Peyer's patch (tissue), 4 donors: Measurements from ENCODE around the gene ZBTB16. TPM values are rescaled to one million over a fixed set of nuclear protein-coding genes. Genes with fewer than 3 reads are reported as not detected.
A peak's percentile ranks its signal among the peaks of the same experiment; 100 is the strongest.

ENCODE experiments used
- DNase-seq, 3 donors: peaks; one replicate each; pipeline ENCODE4 v3.0.0-alpha.2; 2017 to 2019
- H3K27ac ChIP-seq, 4 donors: fragments of 200-600 bp; sonication (generic); one replicate each; pipeline ENCODE4 v1.5.1; 2016 to 2019
- H3K27me3 ChIP-seq, 2 donors: fragments of 200-600 bp; sonication (generic); one replicate each; pipeline ENCODE4 v1.5.1; 2019
- H3K36me3 ChIP-seq, 3 donors: fragments of 200-600 bp; sonication (generic); one replicate each; pipeline ENCODE4 v1.5.1; 2016 to 2019
- H3K4me1 ChIP-seq, 4 donors: fragments of 200-600 bp; sonication (generic); one replicate each; pipeline ENCODE4 v1.5.1; 2016 to 2019
- H3K4me3 ChIP-seq, 4 donors: fragments of 200-600 bp; sonication (generic); 1 replicate in 3 of 4; 2 replicates in 1 of 4; pipeline ENCODE4 v1.5.1; 2016 to 2019; ENCODE audit warnings: mild to moderate bottlenecking in 1 of 4
- H3K9me3 ChIP-seq, 4 donors: fragments of 200-600 bp; sonication (generic); one replicate each; pipeline ENCODE4 v1.5.1; 2016 to 2019; ENCODE audit warnings: mild to moderate bottlenecking in 1 of 4
- CTCF ChIP-seq, 6 experiments: fragments of 450-650 bp in 4 of 6; fragments of 200-600 bp in 2 of 6; sonication (generic) in 1 of 6; IDR thresholded peaks; one replicate each; pipeline ENCODE4 v1.5.1; 2017 to 2019; ENCODE audit warnings: antibody characterized with exemption in 6 of 6, mild to moderate bottlenecking in 3 of 6, moderate library complexity in 1 of 6
- POLR2A ChIP-seq, 2 donors: fragments of 450-650 bp; IDR thresholded peaks; one replicate each; pipeline ENCODE4 v1.5.1; 2017; ENCODE audit warnings: antibody characterized with exemption in 2 of 2, mild to moderate bottlenecking in 2 of 2, moderate library complexity in 2 of 2
- total RNA-seq, 4 donors: library from RNA; depleted of rRNA; stranded (reverse); fragments of >200 nt; gene quantifications; one replicate each; pipeline ENCODE4 v1.1.0, GENCODE V29; 2016

Gene ZBTB16
- total RNA-seq, 4 donors from 2014 or later: 84.8 to 257 (median 155) TPM

DNA sequence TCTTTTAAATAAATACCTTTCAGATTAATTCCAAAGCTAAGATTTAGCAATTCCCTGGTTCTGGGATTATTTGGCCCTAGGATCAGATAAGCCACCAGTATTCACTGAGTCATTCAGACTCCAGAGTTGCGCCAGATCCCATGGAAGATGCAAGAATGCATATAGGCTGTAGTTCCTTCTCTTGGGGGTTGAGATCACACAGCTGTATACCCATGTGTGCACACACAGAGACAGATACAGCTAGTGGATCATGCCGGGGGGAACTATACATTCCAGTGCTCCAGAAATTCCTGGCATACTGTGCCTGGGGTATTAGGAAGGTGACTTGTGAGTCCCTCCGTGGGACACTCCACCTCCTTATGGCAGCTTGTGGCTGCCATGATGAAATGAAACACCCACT, 75.4 kb downstream of the ZBTB16 start:
- Histone ChIP-seq H3K9me3 (no peaks in the 10 kb centered on the region), H3K27ac (peak overlapping the region in 2 of 4 donors; percentile 3 to 58), H3K4me1 (peaks cover 0 to 37% (median 5%) of the 10 kb centered on the region in 4 donors), H3K4me3 (no peak overlapping the region), H3K27me3 (no peaks in the 10 kb centered on the region), H3K36me3 (no peaks in the 10 kb centered on the region)
- TF ChIP-seq CTCF (IDR thresholded peaks at IDR 0.05) (no peak), POLR2A (IDR thresholded peaks at IDR 0.05) (no peak)
- DNase-seq: no peak

DNA sequence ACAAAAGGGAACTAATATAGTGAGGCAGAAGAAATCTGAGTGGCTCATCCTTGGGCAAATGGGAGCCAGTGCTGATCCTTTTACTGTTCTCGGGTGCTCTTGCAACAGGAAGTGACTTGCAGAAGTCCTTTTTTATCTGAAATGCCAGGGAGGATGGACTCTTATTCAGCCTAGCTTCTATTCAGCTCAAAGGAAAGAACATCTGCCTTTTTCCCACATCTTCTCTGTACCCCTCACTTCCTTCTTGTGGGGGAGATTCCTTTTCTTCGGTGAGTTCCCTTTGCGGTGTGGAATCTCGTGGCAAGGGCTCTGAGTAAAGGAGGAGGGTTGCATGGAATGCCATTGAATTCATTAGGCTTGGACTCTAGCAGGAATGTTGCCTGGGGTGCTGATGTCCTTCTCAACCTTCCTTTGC, 76.2 kb downstream of the ZBTB16 start:
- Histone ChIP-seq H3K4me3 (no peak overlapping the region), H3K27me3 (no peaks in the 10 kb centered on the region), H3K36me3 (peaks cover 0 to 3% (median 0%) of the 10 kb centered on the region in 3 donors), H3K4me1 (peaks cover 0 to 39% (median 5%) of the 10 kb centered on the region in 4 donors), H3K27ac (peak overlapping the region in 2 of 4 donors; percentile 3 to 58), H3K9me3 (no peaks in the 10 kb centered on the region)
- TF ChIP-seq POLR2A (IDR thresholded peaks at IDR 0.05): no peak
- no peak for TF ChIP-seq CTCF (IDR thresholded peaks at IDR 0.05)
- peak in 1 of 3 donors; percentile 30 for DNase-seq

- peak overlapping the region in 1 of 4 donors; percentile 3 for H3K27ac ChIP-seq
Observed at GRCh38 chr11:114136686-114137640, 77.5 kb downstream of the ZBTB16 start.

GRCh38 chr11:114137838-114138237, 78.3 kb downstream of the ZBTB16 start:
- no peaks in the 10 kb centered on the region for H3K9me3 ChIP-seq
- H3K4me3 ChIP-seq: no peak overlapping the region
- TF ChIP-seq POLR2A (IDR thresholded peaks at IDR 0.05) (no peak), CTCF (IDR thresholded peaks at IDR 0.05) (no peak)
- H3K27me3 ChIP-seq: no peaks in the 10 kb centered on the region
- DNase-seq: no peak
- H3K36me3 ChIP-seq: peaks cover 0 to 10% (median 0%) of the 10 kb centered on the region in 3 donors
- peaks cover 0 to 52% (median 5%) of the 10 kb centered on the region in 4 donors for H3K4me1 ChIP-seq
- peak overlapping the region in 1 of 4 donors; percentile 3 for H3K27ac ChIP-seq

More at GRCh38 chr11:114136686-114137640, 77.5 kb downstream of the ZBTB16 start:
- H3K4me1 ChIP-seq: peaks cover 0 to 43% (median 5%) of the 10 kb centered on the region in 4 donors
- H3K4me3 ChIP-seq: no peak overlapping the region
- H3K27me3 ChIP-seq: no peaks in the 10 kb centered on the region
- no peak for TF ChIP-seq CTCF (IDR thresholded peaks at IDR 0.05)
- no peak for TF ChIP-seq POLR2A (IDR thresholded peaks at IDR 0.05)
- peaks cover 0 to 10% (median 0%) of the 10 kb centered on the region in 3 donors for H3K36me3 ChIP-seq
- H3K9me3 ChIP-seq: no peaks in the 10 kb centered on the region
- peak in 1 of 3 donors; percentile 11 for DNase-seq

- H3K36me3 ChIP-seq: peaks cover 0 to 10% (median 0%) of the 10 kb centered on the region in 3 donors
- H3K4me1 ChIP-seq: peaks cover 0 to 56% (median 5%) of the 10 kb centered on the region in 4 donors
Observed at GRCh38 chr11:114138411-114138810, 78.9 kb downstream of the ZBTB16 start.

More at GRCh38 chr11:114138411-114138810, 78.9 kb downstream of the ZBTB16 start:
- H3K9me3 ChIP-seq: no peaks in the 10 kb centered on the region
- DNase-seq: no peak
- H3K27me3 ChIP-seq: no peaks in the 10 kb centered on the region
- TF ChIP-seq CTCF (IDR thresholded peaks at IDR 0.05) (no peak), POLR2A (IDR thresholded peaks at IDR 0.05) (no peak)
- no peak overlapping the region for H3K27ac ChIP-seq
- H3K4me3 ChIP-seq: no peak overlapping the region
